HCT116 (cell line): ENCODE results near the gene FBXO30. TPM values are rescaled to one million over a fixed set of nuclear protein-coding genes. Genes with fewer than 3 reads are reported as not detected.

Experiments used
- ATAC-seq: fragments of 200-7000 bp; cut with Tn5 transposase; 2 replicates; pipeline ENCODE4 v1.9.1; 2020; ENCODE audit warnings: mild to moderate bottlenecking, moderate library complexity
- BruUV-seq: library from RNA; stranded (reverse); fragments of 400-500 nt; replicated peaks from 2 replicates; lab custom pipeline; 2021; lab: Mats Ljungman, UMichigan
- CTCF ChIA-PET: fragments of 300-600 bp; sonication (Branson Sonifier 250); formaldehyde crosslinking; loops from one replicate; lab custom pipeline; 2021; ENCODE audit warnings: antibody characterized with exemption; lab: Charles Lee
- POLR2A ChIA-PET: fragments of 300-600, 350-600 bp; sonication (Branson Sonifier 250); formaldehyde crosslinking; loops from one replicate; lab custom pipeline; 2021; ENCODE audit warnings: antibody characterized with exemption; lab: Charles Lee
- RAD21 ChIA-PET, 2 experiments: fragments of 300-600 bp; sonication (Branson Sonifier 250); formaldehyde crosslinking; loops; one replicate each; lab custom pipeline; 2023; ENCODE audit warnings: low total read pairs in 2 of 2; ENCODE audit not compliant: uncharacterized antibody in 2 of 2, unreplicated experiment in 2 of 2, low non-redundant PET in 1 of 2; lab: Charles Lee
- DNase-seq: peaks from one replicate; pipeline ENCODE4 v3.0.0-alpha.2; 2010; ENCODE audit warnings: low read depth, low spot score
- H2AFZ ChIP-seq: fragments of 200-600 bp; shearing (Covaris generic), sonication (generic); 2 replicates; pipeline ENCODE4 v1.6.1; 2017; ENCODE audit warnings: low read depth, mixed run types, mixed read lengths, antibody characterized with exemption, low read length; ENCODE audit not compliant: poor library complexity, severe bottlenecking
- H3K27ac ChIP-seq: 2 replicates; pipeline ENCODE4 v1.5.1; 2012; ENCODE audit warnings: low read depth, low read length
- H3K27me3 ChIP-seq: fragments of 200-600 bp; sonication (generic); 2 replicates; pipeline ENCODE4 v1.6.1; 2016; ENCODE audit warnings: mixed run types, low read length, mixed read lengths; ENCODE audit not compliant: insufficient read depth
- H3K36me3 ChIP-seq, 2 experiments: fragments of 200-500 bp in 1 of 2; fragments of 200-600 bp in 1 of 2; sonication (Bioruptor generic) in 1 of 2; sonication (generic) in 1 of 2; 2 replicates each; pipeline versions ENCODE4 v1.5.1 to v1.6.1; 2014 to 2016; ENCODE audit warnings: low read length in 2 of 2, inconsistent platforms in 1 of 2, mixed read lengths in 1 of 2, mixed run types in 1 of 2; ENCODE audit not compliant: insufficient read depth in 2 of 2, control insufficient read depth in 1 of 2
- H3K4me1 ChIP-seq, 2 experiments: fragments of 200-600 bp in 1 of 2; sonication (generic) in 1 of 2; 2 replicates each; pipeline versions ENCODE4 v1.5.1 to v1.6.1; 2012 to 2017; ENCODE audit warnings: low read length in 2 of 2, inconsistent platforms in 1 of 2, mild to moderate bottlenecking in 1 of 2, mixed read lengths in 1 of 2, mixed run types in 1 of 2, moderate library complexity in 1 of 2; ENCODE audit not compliant: insufficient read depth in 2 of 2, control insufficient read depth in 1 of 2
- H3K4me2 ChIP-seq: fragments of 200-600 bp; sonication (generic); 2 replicates; pipeline ENCODE4 v1.6.1; 2017; ENCODE audit warnings: mixed run types, low read length, mixed read lengths
- H3K4me3 ChIP-seq, 2 experiments: fragments of 200-600 bp in 1 of 2; sonication (generic) in 1 of 2; replicated peaks in 1 of 2; 2 replicates each; pipeline ENCODE4 v1.5.1; 2011 to 2016; ENCODE audit warnings: low read length in 2 of 2, control low read depth in 1 of 2, low read depth in 1 of 2, mild to moderate bottlenecking in 1 of 2, mixed read lengths in 1 of 2, mixed run types in 1 of 2
- H3K79me2 ChIP-seq: fragments of 200-600 bp; sonication (generic); 2 replicates; pipeline ENCODE4 v1.6.1; 2017; ENCODE audit warnings: mild to moderate bottlenecking, mixed run types, low read length, moderate library complexity, mixed read lengths; ENCODE audit not compliant: insufficient read depth
- H3K9ac ChIP-seq: fragments of 200-600 bp; sonication (generic); 2 replicates; pipeline ENCODE4 v1.6.1; 2016; ENCODE audit warnings: low read length, mixed read lengths
- H3K9me2 ChIP-seq: fragments of 200-600 bp; sonication (generic), shearing (Covaris generic); 2 replicates; pipeline ENCODE4 v1.6.1; 2017; ENCODE audit warnings: mixed run types, mild to moderate bottlenecking, moderate library complexity; ENCODE audit not compliant: insufficient read depth
- H3K9me3 ChIP-seq, 2 experiments: fragments of 200-500 bp in 1 of 2; fragments of 200-600 bp in 1 of 2; sonication (Bioruptor generic) in 1 of 2; sonication (generic) in 1 of 2; 2 replicates each; pipeline ENCODE4 v1.6.1; 2014 to 2017; ENCODE audit warnings: low read length in 2 of 2, mixed read lengths in 2 of 2, inconsistent platforms in 1 of 2, low read depth in 1 of 2, mild to moderate bottlenecking in 1 of 2, mixed run types in 1 of 2, moderate library complexity in 1 of 2; ENCODE audit not compliant: control insufficient read depth in 1 of 2, insufficient read depth in 1 of 2
- H4K20me1 ChIP-seq: fragments of 200-600 bp; sonication (generic), shearing (Covaris generic); 2 replicates; pipeline ENCODE4 v1.6.1; 2017; ENCODE audit warnings: mixed run types, mild to moderate bottlenecking, moderate library complexity; ENCODE audit not compliant: insufficient read depth
- CBX3 ChIP-seq: IDR thresholded peaks from 2 replicates; pipeline ENCODE4 v1.6.1; 2012; ENCODE audit warnings: low read depth
- CEBPB ChIP-seq: IDR thresholded peaks from 2 replicates; pipeline ENCODE4 v1.6.1; 2012; ENCODE audit warnings: low read depth
- ELF1 ChIP-seq: IDR thresholded peaks from 2 replicates; pipeline ENCODE4 v1.6.1; 2012; ENCODE audit warnings: low read depth, borderline replicate concordance
- EZH2 ChIP-seq: fragments of 200-600 bp; sonication (generic); IDR thresholded peaks from 2 replicates; pipeline ENCODE4 v1.6.1; 2017; ENCODE audit warnings: antibody characterized with exemption, mixed run types
- EZH2phosphoT487 ChIP-seq: fragments of 200-600 bp; IDR thresholded peaks from 2 replicates; pipeline ENCODE4 v1.6.1; 2018; ENCODE audit warnings: antibody characterized with exemption, borderline replicate concordance
- FOSL1 ChIP-seq: IDR thresholded peaks from 2 replicates; pipeline ENCODE4 v1.6.1; 2012; ENCODE audit warnings: low read depth
- JUND ChIP-seq: IDR thresholded peaks from 2 replicates; pipeline ENCODE4 v1.6.1; 2012
- POLR2A ChIP-seq: IDR thresholded peaks from 2 replicates; pipeline ENCODE4 v1.7.0; 2011; ENCODE audit warnings: borderline replicate concordance; ENCODE audit not compliant: insufficient read depth, insufficient read length; ENCODE audit errors: extremely low read depth
- SIN3A ChIP-seq: IDR thresholded peaks from 2 replicates; pipeline ENCODE4 v1.6.1; 2012; ENCODE audit warnings: low read depth
- SRF ChIP-seq: IDR thresholded peaks from 2 replicates; pipeline ENCODE4 v1.6.1; 2012; ENCODE audit warnings: low read depth
- ZNF274 ChIP-seq: fragments of 200-500 bp; sonication (Bioruptor generic); IDR thresholded peaks from 2 replicates; pipeline ENCODE4 v1.6.1; 2014; ENCODE audit warnings: mild to moderate bottlenecking, low read depth, low read length, inconsistent platforms
- intact Hi-C: fragments of 100-400 bp; cut with micrococcal nuclease; formaldehyde crosslinking; loops from 2 replicates; pipeline ENCODE4 v1.10.0; 2022
- total RNA-seq: library from RNA; stranded (reverse); gene quantifications from one replicate; pipeline ENCODE4 v1.2.1, GENCODE V29; 2021; ENCODE audit not compliant: unreplicated experiment
- TF ChIP-seq, protein P1 (sequence below): IDR thresholded peaks from 2 replicates; pipeline ENCODE4 v1.6.1; 2012
- TF ChIP-seq, protein P2 (sequence below), 3 experiments: fragments of 200-600 bp in 1 of 3; sonication (generic) in 1 of 3; IDR thresholded peaks in 2 of 3; conservative IDR thresholded peaks in 1 of 3; 2 replicates each; pipeline ENCODE4 v1.5.1; 2012 to 2017; ENCODE audit warnings: low read depth in 2 of 3, low read length in 2 of 3, antibody characterized with exemption in 1 of 3, borderline replicate concordance in 1 of 3, control low read depth in 1 of 3, mild to moderate bottlenecking in 1 of 3, mixed read lengths in 1 of 3, mixed run types in 1 of 3, moderate library complexity in 1 of 3; ENCODE audit not compliant: insufficient read depth in 1 of 3
- TF ChIP-seq, protein P3 (sequence below): IDR thresholded peaks from 2 replicates; pipeline ENCODE4 v1.6.1; 2012; ENCODE audit warnings: low read depth

The FBXO30 gene
- total RNA-seq, 1 experiment from 2014 or later: 9.1 TPM

DNA sequence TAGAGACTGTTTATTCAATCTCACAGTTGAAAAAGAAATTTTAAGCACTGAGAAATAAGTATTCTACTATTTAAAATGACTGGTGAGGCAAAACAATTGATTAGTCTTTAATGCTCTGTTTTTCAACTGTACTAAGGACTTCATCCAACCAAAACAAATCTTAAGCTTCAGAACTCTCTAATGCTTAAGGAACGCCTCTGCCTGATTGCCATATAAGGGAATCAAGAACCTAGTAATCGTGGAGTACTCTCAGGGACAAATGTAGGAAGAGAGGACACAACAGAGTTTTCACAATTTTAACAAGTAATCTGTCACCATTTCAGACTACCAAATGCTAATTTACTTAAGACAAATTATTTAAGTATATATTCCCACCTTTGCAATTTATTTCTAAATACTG is 16.1 kb downstream of the FBXO30 start:
- POLR2A ChIA-PET: no interaction called here
- intact Hi-C loops: no loop called here
- DNase-seq (no peak), ATAC-seq (no peak)
- no peaks in the 10 kb centered on the region for H3K9me3 ChIP-seq
- no peak overlapping the region for H3K27ac ChIP-seq
- no peaks in the 10 kb centered on the region for H3K4me1 ChIP-seq
- no peak overlapping the region for H3K4me2 ChIP-seq
- no peak overlapping the region for H2AFZ ChIP-seq
- peaks cover 98% of the 10 kb centered on the region for H3K79me2 ChIP-seq
- RAD21 ChIA-PET: no interaction called here
- CTCF ChIA-PET: no interaction called here
- no peaks in the 10 kb centered on the region for H3K9me2 ChIP-seq
- TF ChIP-seq SRF (peak; percentile 52; the same call in 1 of the 2 replicates), FOSL1 (no peak)
- H4K20me1 ChIP-seq: peaks cover 6% of the 10 kb centered on the region; the same call in 1 of the 2 replicates
- H3K27me3 ChIP-seq: no peaks in the 10 kb centered on the region
- no TSS peak for BruUV-seq
- peaks cover 0 to 6% of the 10 kb centered on the region in 2 experiments; a peak in 1 of 4 replicates for H3K36me3 ChIP-seq
- no peak overlapping the region for H3K9ac ChIP-seq
- H3K4me3 ChIP-seq: no peak overlapping the region

- BruUV-seq: no TSS peak
- Histone ChIP-seq H3K9me3 (no peaks in the 10 kb centered on the region), H3K4me2 (no peak overlapping the region), H3K27me3 (no peaks in the 10 kb centered on the region), H3K4me3 (no peak overlapping the region), H3K4me1 (no peaks in the 10 kb centered on the region), H3K9me2 (no peaks in the 10 kb centered on the region), H4K20me1 (no peaks in the 10 kb centered on the region), H3K27ac (no peak overlapping the region), H2AFZ (no peak overlapping the region), H3K36me3 (no peaks in the 10 kb centered on the region), H3K79me2 (peaks cover 8% of the 10 kb centered on the region), H3K9ac (no peak overlapping the region)
- ChIA-PET CTCF (no interaction called here), RAD21 (no interaction called here), POLR2A (no interaction called here)
- ATAC-seq: no peak
- no peak for DNase-seq
- TF ChIP-seq SRF: no peak
- no peak for TF ChIP-seq FOSL1
- no peak for TF ChIP-seq ZNF274
- no peak for TF ChIP-seq ELF1
- TF ChIP-seq JUND: no peak
- TF ChIP-seq, protein P1, sequence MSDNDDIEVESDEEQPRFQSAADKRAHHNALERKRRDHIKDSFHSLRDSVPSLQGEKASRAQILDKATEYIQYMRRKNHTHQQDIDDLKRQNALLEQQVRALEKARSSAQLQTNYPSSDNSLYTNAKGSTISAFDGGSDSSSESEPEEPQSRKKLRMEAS: no peak
- TF ChIP-seq, protein P2, sequence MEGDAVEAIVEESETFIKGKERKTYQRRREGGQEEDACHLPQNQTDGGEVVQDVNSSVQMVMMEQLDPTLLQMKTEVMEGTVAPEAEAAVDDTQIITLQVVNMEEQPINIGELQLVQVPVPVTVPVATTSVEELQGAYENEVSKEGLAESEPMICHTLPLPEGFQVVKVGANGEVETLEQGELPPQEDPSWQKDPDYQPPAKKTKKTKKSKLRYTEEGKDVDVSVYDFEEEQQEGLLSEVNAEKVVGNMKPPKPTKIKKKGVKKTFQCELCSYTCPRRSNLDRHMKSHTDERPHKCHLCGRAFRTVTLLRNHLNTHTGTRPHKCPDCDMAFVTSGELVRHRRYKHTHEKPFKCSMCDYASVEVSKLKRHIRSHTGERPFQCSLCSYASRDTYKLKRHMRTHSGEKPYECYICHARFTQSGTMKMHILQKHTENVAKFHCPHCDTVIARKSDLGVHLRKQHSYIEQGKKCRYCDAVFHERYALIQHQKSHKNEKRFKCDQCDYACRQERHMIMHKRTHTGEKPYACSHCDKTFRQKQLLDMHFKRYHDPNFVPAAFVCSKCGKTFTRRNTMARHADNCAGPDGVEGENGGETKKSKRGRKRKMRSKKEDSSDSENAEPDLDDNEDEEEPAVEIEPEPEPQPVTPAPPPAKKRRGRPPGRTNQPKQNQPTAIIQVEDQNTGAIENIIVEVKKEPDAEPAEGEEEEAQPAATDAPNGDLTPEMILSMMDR (IDR thresholded peaks at IDR 0.05 in 2 of 3, conservative IDR thresholded peaks at IDR 0.05 in 1 of 3; ENCODE audit: borderline replicate concordance in 1 of 3, insufficient read depth in 1 of 3, low read depth in 2 of 3, low read length in 2 of 3): no peak
- TF ChIP-seq CEBPB: no peak
- TF ChIP-seq SIN3A: no peak
- TF ChIP-seq EZH2: no peak
- TF ChIP-seq CBX3: no peak
- no peak for TF ChIP-seq EZH2phosphoT487
- TF ChIP-seq POLR2A: no peak
- TF ChIP-seq, protein P3, sequence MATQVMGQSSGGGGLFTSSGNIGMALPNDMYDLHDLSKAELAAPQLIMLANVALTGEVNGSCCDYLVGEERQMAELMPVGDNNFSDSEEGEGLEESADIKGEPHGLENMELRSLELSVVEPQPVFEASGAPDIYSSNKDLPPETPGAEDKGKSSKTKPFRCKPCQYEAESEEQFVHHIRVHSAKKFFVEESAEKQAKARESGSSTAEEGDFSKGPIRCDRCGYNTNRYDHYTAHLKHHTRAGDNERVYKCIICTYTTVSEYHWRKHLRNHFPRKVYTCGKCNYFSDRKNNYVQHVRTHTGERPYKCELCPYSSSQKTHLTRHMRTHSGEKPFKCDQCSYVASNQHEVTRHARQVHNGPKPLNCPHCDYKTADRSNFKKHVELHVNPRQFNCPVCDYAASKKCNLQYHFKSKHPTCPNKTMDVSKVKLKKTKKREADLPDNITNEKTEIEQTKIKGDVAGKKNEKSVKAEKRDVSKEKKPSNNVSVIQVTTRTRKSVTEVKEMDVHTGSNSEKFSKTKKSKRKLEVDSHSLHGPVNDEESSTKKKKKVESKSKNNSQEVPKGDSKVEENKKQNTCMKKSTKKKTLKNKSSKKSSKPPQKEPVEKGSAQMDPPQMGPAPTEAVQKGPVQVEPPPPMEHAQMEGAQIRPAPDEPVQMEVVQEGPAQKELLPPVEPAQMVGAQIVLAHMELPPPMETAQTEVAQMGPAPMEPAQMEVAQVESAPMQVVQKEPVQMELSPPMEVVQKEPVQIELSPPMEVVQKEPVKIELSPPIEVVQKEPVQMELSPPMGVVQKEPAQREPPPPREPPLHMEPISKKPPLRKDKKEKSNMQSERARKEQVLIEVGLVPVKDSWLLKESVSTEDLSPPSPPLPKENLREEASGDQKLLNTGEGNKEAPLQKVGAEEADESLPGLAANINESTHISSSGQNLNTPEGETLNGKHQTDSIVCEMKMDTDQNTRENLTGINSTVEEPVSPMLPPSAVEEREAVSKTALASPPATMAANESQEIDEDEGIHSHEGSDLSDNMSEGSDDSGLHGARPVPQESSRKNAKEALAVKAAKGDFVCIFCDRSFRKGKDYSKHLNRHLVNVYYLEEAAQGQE: no peak
- intact Hi-C loops: no loop called here
Measured at GRCh38 chr6:145789443-145789842, 25.2 kb downstream of the FBXO30 start.
